K562 (cell line): Measurements from ENCODE around the gene ENTPD8. TPM values are rescaled to one million over a fixed set of nuclear protein-coding genes. Genes with fewer than 3 reads are reported as not detected.

Experiments
- ATAC-seq: fragments of 200-7000 bp; cut with Tn5 transposase; 3 replicates; pipeline ENCODE4 v1.9.1; 2020; ENCODE audit warnings: moderate library complexity
- BruUV-seq: library from RNA; stranded (reverse); fragments of 400-500 nt; replicated peaks from 2 replicates; lab custom pipeline; 2021; lab: Mats Ljungman, UMichigan
- CTCF ChIA-PET: fragments of 300-600 bp; formaldehyde crosslinking; extraction: SDS; loops from one replicate; lab custom pipeline; 2021; ENCODE audit warnings: low intra/inter-chr PET ratio; lab: Yijun Ruan, JAX
- POLR2A ChIA-PET: fragments of 300-600, 350-650 bp; sonication (Branson Sonifier 250); formaldehyde crosslinking; extraction: SDS; loops from one replicate; lab custom pipeline; 2021; ENCODE audit warnings: antibody characterized with exemption, inconsistent platforms; lab: Yijun Ruan, JAX
- DNase-seq, 4 experiments: peaks; one replicate each; pipeline versions ENCODE4 v3.0.0 to v3.0.0-alpha.2; 2011 to 2018; ENCODE audit warnings: low spot score in 3 of 4, mixed read lengths in 3 of 4; ENCODE audit errors: extremely low read depth in 1 of 4
- FAIRE-seq: peaks from 2 replicates; lab custom pipeline; 2011; peaks lifted over from hg19 to GRCh38; lab: Jason Lieb, UNC
- H2AFZ ChIP-seq: 2 replicates; pipeline ENCODE4 v1.6.0; 2011; ENCODE audit warnings: low read depth, low read length, control low read depth, inconsistent platforms
- H3K27ac ChIP-seq: fragments of 200-600 bp; 3 replicates; pipeline ENCODE4 v1.8.0; 2011; ENCODE audit warnings: low read depth, mild to moderate bottlenecking, control low read depth, inconsistent platforms, low read length, moderate library complexity, mixed read lengths; ENCODE audit errors: extremely low read depth
- H3K27me3 ChIP-seq, 2 experiments: fragments of 300-600 bp in 1 of 2; 2 replicates in 1 of 2; 3 replicates in 1 of 2; pipeline versions ENCODE4 v1.6.0 to v1.8.0; 2011; ENCODE audit warnings: inconsistent platforms in 2 of 2, low read length in 2 of 2, mild to moderate bottlenecking in 1 of 2, mixed read lengths in 1 of 2, moderate library complexity in 1 of 2; ENCODE audit not compliant: control insufficient read depth in 2 of 2, insufficient read depth in 2 of 2
- H3K36me3 ChIP-seq: fragments of 300-600 bp; 3 replicates; pipeline ENCODE4 v1.8.0; 2011; ENCODE audit warnings: mild to moderate bottlenecking, low read length, inconsistent platforms; ENCODE audit not compliant: control insufficient read depth, insufficient read depth
- H3K4me1 ChIP-seq, 2 experiments: fragments of 200-600 bp in 1 of 2; replicated peaks in 1 of 2; 2 replicates in 1 of 2; 3 replicates in 1 of 2; pipeline versions ENCODE4 v1.5.1 to v1.8.0; 2011; ENCODE audit warnings: inconsistent platforms in 2 of 2, low read length in 2 of 2, mild to moderate bottlenecking in 1 of 2, mixed read lengths in 1 of 2, moderate library complexity in 1 of 2; ENCODE audit not compliant: control insufficient read depth in 2 of 2, insufficient read depth in 2 of 2
- H3K4me2 ChIP-seq: 2 replicates; pipeline ENCODE4 v1.6.1; 2011; ENCODE audit warnings: low read length, control low read depth, inconsistent platforms, mixed read lengths; ENCODE audit not compliant: insufficient read depth
- H3K4me3 ChIP-seq: fragments of 200-600 bp; sonication (generic), shearing (Covaris generic); 2 replicates; pipeline ENCODE4 v1.5.1; 2016; ENCODE audit warnings: control low read depth, inconsistent platforms
- H3K79me2 ChIP-seq: fragments of 200-600 bp; 3 replicates; pipeline ENCODE4 v1.8.0; 2011; ENCODE audit warnings: low read length, inconsistent platforms; ENCODE audit not compliant: control insufficient read depth, insufficient read depth
- H3K9ac ChIP-seq, 2 experiments: 2 replicates each; pipeline versions ENCODE4 v1.6.0 to v1.6.1; 2011; ENCODE audit warnings: low read depth in 2 of 2, low read length in 2 of 2, control low read depth in 1 of 2, inconsistent platforms in 1 of 2, mild to moderate bottlenecking in 1 of 2, mixed read lengths in 1 of 2; ENCODE audit not compliant: insufficient read depth in 1 of 2
- H3K9me1 ChIP-seq: one replicate; pipeline ENCODE4 v1.6.0; 2011; ENCODE audit warnings: inconsistent platforms, mild to moderate bottlenecking, low read length, moderate library complexity; ENCODE audit not compliant: control insufficient read depth, insufficient read depth
- H3K9me3 ChIP-seq: replicated peaks from 2 replicates; pipeline ENCODE4 v1.5.1; 2011; ENCODE audit warnings: low read depth, low read length, inconsistent platforms; ENCODE audit not compliant: control insufficient read depth, insufficient read depth
- H4K20me1 ChIP-seq: replicated peaks from 2 replicates; pipeline ENCODE4 v1.6.1; 2011; ENCODE audit warnings: low read length, inconsistent platforms, mixed read lengths; ENCODE audit not compliant: control insufficient read depth, insufficient read depth
- ATF2 ChIP-seq: sonication (generic); formaldehyde crosslinking; IDR thresholded peaks from 2 replicates; pipeline ENCODE4 v1.8.1; 2022; ENCODE audit warnings: missing genetic modification reagents
- COPS2 ChIP-seq: fragments of 450-650 bp; conservative IDR thresholded peaks from 2 replicates; pipeline ENCODE4 v1.6.1; 2016; ENCODE audit warnings: mild to moderate bottlenecking, moderate library complexity
- DIDO1 ChIP-seq: fragments of 450-650 bp; IDR thresholded peaks from 2 replicates; pipeline ENCODE4 v1.6.1; 2016; ENCODE audit warnings: low read depth, missing biosample characterization, missing genetic modification characterization
- ETV1 ChIP-seq: fragments of 450-650 bp; conservative IDR thresholded peaks from 2 replicates; pipeline ENCODE4 v1.6.1; 2016; ENCODE audit warnings: missing genetic modification characterization, control low read depth, low read depth, missing compliant biosample characterization
- FOXJ2 ChIP-seq: fragments of 200-800 bp; sonication (Bioruptor generic); IDR thresholded peaks from 2 replicates; pipeline ENCODE4 v1.6.1; 2016; ENCODE audit warnings: missing genetic modification characterization, missing compliant biosample characterization
- GATAD2B ChIP-seq: fragments of 450-650 bp; IDR thresholded peaks from 2 replicates; pipeline ENCODE4 v1.6.1; 2017; ENCODE audit warnings: mild to moderate bottlenecking, borderline replicate concordance
- JUND ChIP-seq, 2 experiments: IDR thresholded peaks; 2 replicates in 1 of 2; 3 replicates in 1 of 2; pipeline ENCODE4 v1.6.1; 2011; ENCODE audit warnings: borderline replicate concordance in 2 of 2, low read depth in 2 of 2, low read length in 2 of 2, improper control_type of control experiment in 1 of 2, missing biosample characterization in 1 of 2, missing genetic modification characterization in 1 of 2, missing genetic modification reagents in 1 of 2
- MAX ChIP-seq: sonication (generic); formaldehyde crosslinking; IDR thresholded peaks from 2 replicates; pipeline ENCODE4 v1.9.0; 2022; ENCODE audit warnings: mild to moderate bottlenecking, missing genetic modification reagents
- MCM7 ChIP-seq, 2 experiments: fragments of 450-650 bp; IDR thresholded peaks; 2 replicates each; pipeline ENCODE4 v1.6.1; 2016 to 2018
- MIER1 ChIP-seq: fragments of 450-650 bp; IDR thresholded peaks from 2 replicates; pipeline ENCODE4 v1.6.1; 2016; ENCODE audit warnings: antibody characterized with exemption, mild to moderate bottlenecking, low read depth
- MLLT1 ChIP-seq, 2 experiments: fragments of 450-650 bp; IDR thresholded peaks; 2 replicates each; pipeline ENCODE4 v1.6.1; 2016
- NR1H2 ChIP-seq: sonication (generic); formaldehyde crosslinking; IDR thresholded peaks from 2 replicates; pipeline ENCODE4 v1.4.0; 2020; ENCODE audit warnings: mild to moderate bottlenecking, missing genetic modification reagents
- TGIF2 ChIP-seq: sonication (generic); formaldehyde crosslinking; IDR thresholded peaks from 2 replicates; pipeline ENCODE4 v1.8.1; 2022; ENCODE audit warnings: mild to moderate bottlenecking, missing genetic modification reagents, moderate library complexity
- YBX1 ChIP-seq: fragments of 450-650 bp; IDR thresholded peaks from 2 replicates; pipeline ENCODE4 v1.7.1; 2016; ENCODE audit warnings: mild to moderate bottlenecking
- ZNF583 ChIP-seq: fragments of 250-450 bp; sonication (Bioruptor Pico); IDR thresholded peaks from 2 replicates; pipeline ENCODE4 v1.4.0; 2020
- ZNF668 ChIP-seq: fragments of 250-450 bp; sonication (Bioruptor Pico); IDR thresholded peaks from 2 replicates; pipeline ENCODE4 v1.8.0; 2022; ENCODE audit warnings: mild to moderate bottlenecking, inconsistent platforms
- WGBS: fragments of 100-300 bp; shearing (Covaris generic); methylation state at CpG from one replicate; pipeline ENCODE4 v1.1.6; 2016; ENCODE audit warnings: low coverage, mixed read lengths; ENCODE audit not compliant: insufficient coverage; ENCODE audit errors: missing lambda C conversion rate; 5-methylcytosine and 5-hydroxymethylcytosine counted together
- in situ Hi-C: fragments of 300-500 bp; cut with MboI; formaldehyde crosslinking; loops from 4 replicates; pipeline ENCODE4 v1.15.0; 2018; ENCODE audit warnings: inconsistent platforms, mixed read lengths
- intact Hi-C: fragments of 100-400 bp; cut with micrococcal nuclease; formaldehyde crosslinking; loops from 2 replicates; pipeline ENCODE4 v1.14.2; 2022
- polyA plus RNA-seq, 8 experiments: library from polyadenylated mRNA; depleted of rRNA in 4 of 8; stranded (reverse) in 5 of 8; unstranded in 3 of 8; fragments of >200 nt; fragmentation: Nextera tagmentation in 2 of 8; fragmentation: Illumina TruSeq in 1 of 8; extraction: Ambion mirVana in 2 of 8; extraction: Trizol in 1 of 8; gene quantifications; 2 replicates each; pipeline versions ENCODE4 v1.2.1 to v1.2.3, GENCODE V29; 2011 to 2014; ENCODE audit warnings: inconsistent platforms in 1 of 8, missing spikeins in 1 of 8
- total RNA-seq, 7 experiments: library from RNA; depleted of rRNA in 6 of 7; stranded (reverse); fragments of >200 nt in 6 of 7; fragmentation: Illumina TruSeq in 2 of 7; extraction: Trizol in 2 of 7; gene quantifications; 2 replicates each; pipeline versions ENCODE4 v1.2.1 to v1.2.3, GENCODE V29; 2011 to 2021; ENCODE audit warnings: low replicate concordance in 1 of 7

The ENTPD8 gene
- total and polyA plus RNA-seq, 9 of the 15 experiments (the other 6 are each of a cell fraction or from before 2014, with no cell fraction given) = 0.06 to 0.27 (median 0.19) TPM; not detected in 5

GRCh38 chr9:137423514-137424291 is 17.5 kb downstream of the ENTPD8 start (continued):
- TF ChIP-seq DIDO1 (tag) = no peak
- TF ChIP-seq GATAD2B = 0 out of 2 replicates have a peak, but pooled peaks have one; percentile 39
- TF ChIP-seq ZNF668 = no peak
- TF ChIP-seq MIER1 = no peak
- TF ChIP-seq JUND (IDR thresholded peaks at IDR 0.05; ENCODE audit: borderline replicate concordance, low read depth, low read length) = peak; percentile 86
- peak; percentile 59; the same call in 1 of the 3 replicates for TF ChIP-seq JUND (tag; IDR thresholded peaks at IDR 0.05; ENCODE audit: borderline replicate concordance, low read depth, low read length)
- TF ChIP-seq ZNF583 (CRISPR knock-in tag) = no peak

GRCh38 chr9:137422604-137423513 is 18.3 kb downstream of the ENTPD8 start, which contains the start of the genes EXD3 and NOXA1:
TSS of gene EXD3 (minus strand) at chr9:137423162. CDS start at chr9:137395357, 27,805 bp downstream.
TSS of gene NOXA1 (plus strand) at chr9:137423393. CDS start at chr9:137423530, 137 bp downstream.
- POLR2A ChIA-PET = interaction anchor here (0.6 to 3.4 kb wide), 8 partner anchors 8 to 305 kb away, joined by 3 to 21 read pairs (median 4); no protein-coding TSS in a partner anchor
- peak within 1 kb of the TSS; percentile 72 for H3K27ac ChIP-seq
- peak; percentile 40 for FAIRE-seq
- TF ChIP-seq YBX1 = no peak
- TF ChIP-seq MLLT1 (IDR thresholded peaks at IDR 0.05) = no peak
- no peak for TF ChIP-seq NR1H2 (CRISPR knock-in tag)
- TF ChIP-seq TGIF2 (CRISPR knock-in tag) = no peak
- no peak for TF ChIP-seq COPS2
- TF ChIP-seq ATF2 = no peak; the same call in 1 of the 2 replicates
- no peak; the same call in 1 of the 2 replicates for TF ChIP-seq FOXJ2 (tag)
- peak; percentile 17; the same call in 1 of the 2 replicates for TF ChIP-seq ETV1 (tag)
- no peak for TF ChIP-seq MCM7 (IDR thresholded peaks at IDR 0.05)
- TF ChIP-seq MAX = no peak

More at GRCh38 chr9:137422604-137423513, 18.3 kb downstream of the ENTPD8 start, which contains the start of the genes EXD3 and NOXA1:
- Histone ChIP-seq H3K36me3 (peaks cover 5% of the 10 kb centered on the region; the same call in 1 of the 3 replicates), H3K4me2 (peak within 1 kb of the TSS; percentile 94), H3K4me3 (peak within 1 kb of the TSS; percentile 97), H4K20me1 (no peaks in the 10 kb centered on the region), H3K79me2 (peaks cover 43% of the 10 kb centered on the region), H3K9me1 (no peaks in the 10 kb centered on the region), H3K27me3 (no peaks in the 10 kb centered on the region), H3K9me3 (no peaks in the 10 kb centered on the region), H3K4me1 (peaks cover 35 to 46% of the 10 kb centered on the region in 2 experiments), H3K9ac (peak within 1 kb of the TSS; percentile 80 to 95), H2AFZ (peak within 1 kb of the TSS; percentile 71)
- intact Hi-C loops (loop anchor here (10.0 kb wide), 1 partner anchor 118 kb away; the partner anchor contains the start of gene NRARP), in situ Hi-C loops (no loop called here)
- CTCF ChIA-PET = interaction anchor here (0.7 to 1.1 kb wide), 2 partner anchors 23 to 145 kb away, joined by 4 to 5 read pairs; no protein-coding TSS in a partner anchor
- ATAC-seq (peak; percentile 87), DNase-seq (peak; percentile 96 to 98 (median 98))
- BruUV-seq = no TSS peak
- under 1% methylated on average over 25 of the region's 113 CpGs for WGBS
